Right renal cortex interstitium (tissue), 3 donors: ENCODE results near the gene PPFIA1. TPM values are rescaled to one million over a fixed set of nuclear protein-coding genes. Genes with fewer than 3 reads are reported as not detected.
A peak's percentile ranks its signal among the peaks of the same experiment; 100 is the strongest.
"Not testable (repeated sequence)": the region's sequence is repeated elsewhere in the genome, so short reads cannot be mapped to it uniquely, and the experiment has no call there.

Experiments
- DNase-seq, 3 donors: peaks; one replicate each; pipeline ENCODE4 v3.0.0-alpha.2; 2013; ENCODE audit warnings: low read depth in 3 of 3, low spot score in 2 of 3
- polyA plus RNA-seq, 3 donors: library from polyadenylated mRNA; unstranded; fragments of 120-200 nt; gene quantifications; one replicate each; pipeline ENCODE4 v1.2.1, GENCODE V29; 2013; ENCODE audit not compliant: insufficient read length in 3 of 3

Gene PPFIA1
- polyA plus RNA-seq, 3 donors: 40.2 to 44.4 (median 42.1) TPM

DNA sequence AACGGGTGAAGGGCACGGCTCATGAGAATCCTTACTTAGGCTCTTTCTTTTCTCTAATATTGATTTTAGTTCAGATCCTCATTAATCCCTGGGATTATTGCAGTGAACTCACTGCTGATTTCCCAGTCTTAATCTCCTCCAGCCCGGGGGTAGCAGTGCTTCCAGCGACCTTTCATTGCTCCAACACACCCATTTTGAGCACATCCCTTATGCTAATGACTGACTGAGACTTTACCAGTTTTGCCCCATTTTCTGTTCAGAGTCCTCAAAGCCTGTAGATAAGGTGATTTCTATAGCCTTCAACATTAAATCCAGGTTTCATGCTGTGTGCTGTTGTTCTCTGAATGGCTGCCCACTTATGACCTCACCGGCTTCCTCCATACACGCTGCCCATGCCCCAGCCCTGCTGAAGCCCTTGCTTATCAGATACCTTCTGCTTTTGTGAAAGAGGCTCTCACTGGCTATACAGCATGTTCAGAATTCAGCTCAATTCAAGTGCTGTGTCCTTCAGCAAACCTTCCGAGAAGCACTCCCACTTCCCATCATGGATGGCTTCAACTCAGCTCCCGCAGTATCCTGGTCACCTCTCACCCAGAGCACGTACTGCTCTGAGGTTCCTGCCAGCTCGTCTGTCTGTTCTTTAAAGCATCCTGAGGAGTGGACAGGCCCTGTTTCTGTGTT, 49.0 kb downstream of the PPFIA1 start:
- DNase-seq: no peak

DNA sequence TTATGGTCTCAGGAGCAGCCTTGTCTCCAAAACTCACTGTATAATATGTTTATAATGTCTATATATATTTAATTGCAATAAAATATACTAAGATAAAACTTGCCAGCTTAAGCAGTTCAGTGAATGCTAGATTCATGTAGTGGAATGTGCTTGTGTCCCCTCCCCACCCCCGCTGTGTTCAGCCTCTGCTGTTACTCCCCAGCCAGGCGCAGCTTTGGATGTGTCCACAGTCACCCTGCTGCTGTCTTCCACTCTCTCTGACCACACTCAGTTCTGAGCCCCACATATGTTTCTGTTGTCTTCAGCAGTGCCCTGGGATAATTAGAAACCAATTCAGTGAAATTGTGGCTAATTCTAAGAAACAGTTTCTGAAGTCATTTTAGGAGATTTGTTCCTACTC, 52.2 kb downstream of the PPFIA1 start:
- DNase-seq: no peak

DNA sequence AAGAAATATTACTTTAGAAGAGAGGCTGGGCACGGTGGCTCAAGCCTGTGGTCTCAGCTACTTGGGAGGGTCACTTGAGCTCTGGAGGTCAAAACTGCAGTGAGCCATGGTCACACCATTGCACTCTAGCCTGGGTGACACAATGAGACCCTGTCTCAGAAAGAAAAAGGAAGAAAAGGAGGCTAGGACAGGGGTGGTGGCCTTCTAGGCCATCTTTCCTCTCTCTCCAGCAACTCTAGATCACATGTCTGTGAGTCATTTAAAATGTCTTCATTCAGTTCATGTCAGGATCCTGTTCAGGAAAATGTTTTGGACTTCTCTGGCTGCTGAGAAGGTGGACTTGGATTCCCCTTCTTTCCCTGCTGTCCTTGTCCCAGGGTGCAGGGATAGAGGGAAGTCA, 53.3 kb downstream of the PPFIA1 start:
- no peak for DNase-seq

DNA sequence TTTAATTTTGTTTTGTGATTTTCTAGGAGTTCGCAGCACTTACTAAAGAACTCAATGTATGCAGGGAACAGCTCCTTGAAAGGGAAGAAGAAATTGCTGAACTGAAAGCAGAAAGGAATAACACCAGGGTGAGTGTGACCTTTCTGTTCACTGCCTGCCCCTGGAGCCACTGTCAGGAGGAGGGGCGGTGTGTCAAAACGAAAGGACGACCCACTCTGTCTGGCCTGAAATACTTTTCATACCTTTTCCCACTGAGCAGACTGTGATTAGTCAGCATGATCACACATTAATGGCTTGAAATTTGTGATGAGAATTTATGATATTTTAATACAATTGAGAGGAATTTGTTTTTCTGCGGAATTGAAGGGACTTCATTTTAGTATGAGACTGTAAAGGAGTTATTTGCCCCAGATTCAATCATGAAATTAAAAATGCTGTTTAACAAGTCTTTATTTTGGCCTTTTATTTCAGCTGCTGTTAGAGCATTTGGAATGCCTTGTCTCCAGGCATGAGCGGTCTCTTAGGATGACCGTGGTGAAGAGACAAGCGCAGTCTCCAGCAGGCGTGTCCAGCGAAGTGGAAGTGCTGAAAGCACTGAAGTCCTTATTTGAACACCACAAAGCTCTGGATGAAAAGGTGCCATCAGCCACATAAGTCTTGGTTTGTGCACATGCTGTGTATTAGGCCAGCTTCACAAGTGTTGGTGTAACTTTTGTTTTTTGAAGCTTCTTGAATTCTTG, 54.1 kb downstream of the PPFIA1 start:
- DNase-seq: no peak

DNA sequence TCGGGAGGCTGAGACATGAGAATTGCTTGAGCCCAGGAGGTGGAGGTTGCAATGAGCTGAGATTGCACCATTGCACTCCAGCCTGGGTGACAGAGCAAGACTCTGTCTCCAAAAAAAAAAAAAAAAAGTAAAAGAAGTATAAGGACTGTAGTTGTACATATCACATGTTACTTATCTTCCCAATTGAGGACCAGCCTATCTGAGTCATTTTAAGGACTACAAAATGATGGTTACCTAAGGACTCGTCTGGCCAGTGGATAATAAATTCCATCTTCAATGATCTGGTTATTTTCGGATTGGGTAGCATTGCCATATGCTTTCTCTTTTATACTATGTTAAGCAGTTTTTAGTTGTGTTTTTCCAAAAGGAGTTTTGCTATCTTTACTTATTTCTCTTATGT, 55.3 kb downstream of the PPFIA1 start:
- DNase-seq: no peak

DNA sequence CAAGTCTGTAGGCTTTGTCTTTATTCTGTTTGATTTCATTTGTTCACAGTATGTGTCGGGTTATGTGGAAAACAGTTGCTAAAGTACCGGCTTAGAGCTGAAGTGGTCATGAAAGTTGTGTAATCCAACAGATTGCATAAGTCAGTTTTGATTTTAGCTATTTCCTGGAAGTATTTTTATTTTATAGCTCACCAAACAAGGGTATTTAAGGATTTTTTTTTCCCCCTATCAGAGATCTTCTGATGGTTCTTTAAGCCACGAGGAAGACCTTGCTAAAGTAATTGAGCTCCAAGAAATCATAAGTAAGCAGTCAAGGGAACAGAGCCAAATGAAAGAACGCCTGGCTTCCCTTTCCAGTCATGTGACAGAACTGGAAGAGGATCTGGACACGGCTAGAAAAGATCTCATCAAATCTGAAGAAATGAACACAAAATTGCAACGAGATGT, 55.9 kb downstream of the PPFIA1 start:
- no peak for DNase-seq

DNA sequence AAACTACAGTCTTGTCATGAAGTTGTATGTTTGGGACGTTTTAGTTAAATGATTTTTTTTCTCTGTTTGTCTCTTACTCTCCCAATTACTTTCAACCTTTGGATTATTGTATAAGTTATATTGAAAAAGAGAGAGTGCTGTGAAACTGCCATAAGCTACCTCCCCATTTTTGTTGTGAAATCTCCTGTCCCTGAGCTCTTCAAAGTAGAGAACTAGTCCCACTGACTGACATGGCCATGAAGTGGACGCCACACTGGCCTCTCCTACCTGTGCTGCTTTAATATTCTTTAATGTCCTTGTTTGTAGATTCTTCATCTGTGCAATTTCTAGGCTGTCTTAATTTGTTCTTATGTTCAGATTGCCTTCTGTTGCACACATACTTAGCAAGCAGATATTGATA, 56.3 kb downstream of the PPFIA1 start:
- no peak for DNase-seq

DNA sequence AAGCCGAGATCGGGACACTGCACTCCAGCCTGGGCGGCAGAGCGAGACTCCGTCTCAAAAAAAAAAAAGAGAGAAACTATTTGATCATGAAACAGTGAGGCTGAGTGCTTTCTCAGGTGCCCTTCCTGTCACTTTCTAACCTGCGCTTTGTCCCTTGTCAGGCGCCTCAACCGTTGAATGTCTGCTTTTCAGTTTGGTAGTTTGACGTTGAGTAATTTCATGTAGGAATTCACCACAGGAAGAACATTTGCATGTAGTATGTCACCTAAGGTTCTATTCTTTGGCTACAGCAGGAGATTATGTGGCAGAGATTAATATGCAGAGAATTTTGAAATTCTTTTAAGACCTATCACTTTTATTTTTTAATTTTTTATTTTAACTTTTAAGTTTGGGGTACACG, 57.2 kb downstream of the PPFIA1 start:
- DNase-seq: no peak

DNA sequence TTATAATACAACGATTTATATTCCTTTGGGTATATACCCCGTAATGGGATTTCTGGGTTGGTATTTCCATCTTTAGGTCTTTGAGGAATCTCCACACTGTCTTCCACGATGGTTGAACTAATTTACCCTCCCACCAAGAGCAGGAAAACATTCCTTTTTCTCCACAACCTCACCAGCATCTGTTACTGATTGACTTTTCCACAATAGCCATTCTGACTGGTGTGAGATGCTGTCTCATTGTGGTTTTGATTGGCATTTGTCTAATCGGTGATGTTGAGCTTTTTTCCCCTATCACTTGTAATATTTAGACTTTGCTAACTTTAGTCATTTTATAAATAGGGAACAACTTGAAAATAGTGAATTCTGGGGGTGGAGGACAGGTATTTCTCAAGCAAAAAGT, 58.1 kb downstream of the PPFIA1 start:
- DNase-seq: no peak

DNA sequence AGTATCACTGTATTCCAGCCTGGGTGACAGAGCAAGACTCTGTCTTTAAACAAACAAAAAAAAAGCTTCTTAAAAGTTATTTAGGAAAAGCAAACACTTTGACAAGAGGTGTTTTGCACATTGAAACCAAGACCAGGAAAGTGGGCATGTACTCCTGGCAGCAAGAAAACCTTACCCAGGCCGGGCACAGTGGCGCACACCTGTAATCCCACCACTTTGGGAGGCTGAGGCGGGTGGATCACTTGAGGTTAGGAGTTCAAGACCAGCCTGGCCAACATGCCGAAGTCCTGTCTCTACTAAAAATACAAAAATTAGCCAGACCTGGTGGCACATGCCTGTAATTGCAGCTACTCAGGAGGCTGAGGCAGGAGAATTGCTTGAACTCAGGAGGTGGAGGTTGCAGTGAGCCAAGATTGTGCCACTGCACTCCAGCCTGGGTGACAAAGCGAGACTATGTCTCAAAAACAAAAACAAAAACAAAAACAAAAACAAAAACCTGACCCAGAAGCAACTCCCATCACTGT, 60.9 kb downstream of the PPFIA1 start:
- not testable (repeated sequence) for DNase-seq

DNA sequence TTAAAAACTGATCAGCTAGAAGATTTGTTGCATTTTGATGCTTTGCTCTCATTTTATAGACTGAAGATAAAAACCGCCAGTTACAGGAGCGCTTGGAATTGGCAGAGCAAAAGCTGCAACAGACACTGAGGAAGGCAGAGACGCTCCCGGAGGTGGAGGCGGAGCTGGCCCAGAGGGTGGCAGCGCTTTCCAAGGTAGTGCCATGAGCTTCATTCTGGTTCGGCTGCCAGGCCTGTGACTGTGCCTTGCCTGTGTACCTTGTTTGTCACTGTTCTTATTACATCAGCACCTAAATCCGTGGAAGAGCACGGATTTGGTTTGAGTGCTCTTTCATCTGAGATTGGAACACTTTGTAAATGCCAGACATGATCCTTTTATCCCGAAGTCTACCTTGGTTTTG, 61.4 kb downstream of the PPFIA1 start:
- DNase-seq: no peak

DNA sequence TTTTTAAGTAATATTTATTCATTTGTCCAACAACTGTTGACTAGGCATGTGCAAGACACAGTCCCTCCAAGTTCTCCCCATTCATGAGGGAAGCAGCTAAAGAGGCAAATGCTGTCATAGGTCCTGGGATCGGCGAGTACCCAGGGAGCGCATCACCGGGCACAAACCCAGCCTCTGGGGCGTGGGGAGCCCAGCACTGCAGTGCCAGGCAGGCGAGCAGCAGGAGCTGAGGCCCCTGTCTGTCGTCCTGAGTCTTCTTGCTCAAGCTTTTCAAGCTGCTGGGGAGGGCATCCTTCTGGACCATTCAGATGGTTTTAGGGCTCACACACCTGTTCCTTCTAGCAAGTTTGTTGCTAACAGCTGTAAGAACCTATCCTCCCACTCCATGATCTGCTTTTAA, 62.1 kb downstream of the PPFIA1 start:
- no peak for DNase-seq

DNA sequence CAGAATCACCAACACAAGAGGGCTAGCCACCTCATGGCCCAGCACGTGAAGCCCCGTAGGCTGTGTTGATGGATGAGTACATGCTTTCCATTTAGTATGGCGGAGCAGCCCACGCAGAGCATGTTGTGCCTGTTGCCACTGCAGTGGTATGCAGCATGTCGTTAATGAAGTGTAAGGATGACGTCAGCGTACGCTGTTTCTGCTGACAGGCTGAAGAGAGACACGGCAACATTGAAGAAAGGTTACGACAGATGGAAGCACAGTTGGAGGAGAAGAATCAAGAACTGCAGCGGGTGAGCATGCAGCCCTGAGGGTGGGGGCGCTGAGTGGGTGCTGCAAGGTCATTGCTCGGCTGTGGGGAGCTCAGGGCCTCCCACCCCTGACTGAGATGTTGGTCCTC, 62.8 kb downstream of the PPFIA1 start:
- DNase-seq: no peak

DNA sequence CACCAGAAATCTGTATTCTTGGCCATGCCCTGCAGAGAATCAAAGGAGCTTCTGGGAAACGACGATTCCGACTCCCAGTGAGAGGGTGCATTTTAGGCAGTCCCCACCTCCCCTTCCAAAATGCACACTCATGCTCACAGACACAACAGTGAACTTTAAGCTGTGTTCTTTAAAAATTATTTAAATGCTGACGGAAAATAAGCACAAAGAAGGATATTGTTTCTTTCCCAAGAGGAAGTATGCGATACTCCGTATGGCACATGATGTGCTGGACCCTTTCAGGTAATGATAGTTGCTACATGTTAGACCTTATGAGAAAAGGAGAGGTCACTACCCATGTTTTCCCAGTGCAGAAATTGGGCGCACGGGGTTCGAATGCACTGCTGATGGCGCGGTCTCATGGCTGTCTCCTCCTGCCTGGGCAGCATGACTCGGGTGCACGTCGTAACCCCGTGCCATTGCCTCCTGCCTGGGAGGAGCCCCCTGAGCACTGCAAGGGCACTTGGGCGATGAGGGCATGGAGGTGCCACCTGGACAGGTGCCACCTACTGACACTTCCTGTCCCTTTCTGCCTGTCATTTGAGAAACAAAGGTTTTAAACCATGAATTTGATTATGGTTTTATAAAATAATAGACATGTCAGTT, 64.0 kb downstream of the PPFIA1 start:
- no peak for DNase-seq

DNA sequence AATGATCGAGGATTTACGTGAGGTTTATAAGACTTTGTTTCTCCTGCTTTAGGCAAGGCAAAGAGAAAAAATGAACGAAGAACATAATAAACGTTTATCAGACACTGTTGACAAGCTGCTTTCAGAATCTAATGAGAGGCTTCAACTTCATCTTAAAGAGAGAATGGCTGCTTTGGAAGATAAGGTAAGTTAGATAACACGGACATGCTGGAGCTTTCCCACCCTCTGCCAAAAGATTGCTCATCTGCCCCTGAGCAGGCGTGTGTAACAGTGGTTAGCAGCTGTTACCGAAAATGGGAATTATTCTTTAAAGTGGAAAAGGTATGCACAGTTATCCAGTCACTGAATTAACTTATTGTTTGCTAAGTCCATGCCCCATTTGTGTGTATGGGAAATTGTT, 65.0 kb downstream of the PPFIA1 start:
- DNase-seq: no peak

DNA sequence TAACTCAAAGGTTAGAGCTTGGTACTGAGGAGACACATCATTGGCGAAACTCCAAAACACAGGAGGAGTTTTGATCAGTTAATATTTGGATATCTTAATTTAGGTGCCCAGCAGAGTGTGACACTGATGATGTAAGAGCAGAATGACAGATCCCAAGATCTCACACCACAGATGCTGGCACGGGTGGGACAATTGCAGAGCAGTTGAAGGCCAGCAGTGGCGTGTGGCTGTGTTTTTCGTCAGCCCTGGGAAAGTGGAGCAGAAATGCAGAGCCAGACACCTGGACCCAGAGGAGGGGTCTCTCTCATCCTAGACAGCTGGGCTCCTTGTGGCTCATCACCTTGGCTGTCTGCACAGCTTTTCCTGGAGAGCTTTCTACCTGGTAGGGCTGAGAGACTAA, 68.1 kb downstream of the PPFIA1 start:
- DNase-seq: no peak

DNA sequence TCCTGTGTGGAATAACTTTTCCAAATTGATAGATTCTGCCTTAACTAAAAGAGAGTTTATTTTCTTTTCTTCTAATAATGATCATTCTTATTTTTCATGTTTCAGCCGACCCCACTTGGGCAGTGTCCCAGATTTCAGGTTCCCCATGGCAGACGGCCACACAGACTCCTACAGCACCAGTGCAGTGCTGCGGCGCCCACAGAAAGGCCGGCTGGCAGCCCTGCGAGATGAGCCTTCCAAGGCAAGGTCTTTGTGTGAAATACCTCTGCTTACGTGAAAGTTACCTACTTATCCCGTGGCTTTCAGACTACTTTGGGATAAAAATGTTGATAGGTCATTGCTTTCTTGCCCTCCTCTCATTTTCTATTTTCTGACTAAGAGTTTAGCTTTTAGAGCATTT, 68.6 kb downstream of the PPFIA1 start:
- DNase-seq: no peak

DNA sequence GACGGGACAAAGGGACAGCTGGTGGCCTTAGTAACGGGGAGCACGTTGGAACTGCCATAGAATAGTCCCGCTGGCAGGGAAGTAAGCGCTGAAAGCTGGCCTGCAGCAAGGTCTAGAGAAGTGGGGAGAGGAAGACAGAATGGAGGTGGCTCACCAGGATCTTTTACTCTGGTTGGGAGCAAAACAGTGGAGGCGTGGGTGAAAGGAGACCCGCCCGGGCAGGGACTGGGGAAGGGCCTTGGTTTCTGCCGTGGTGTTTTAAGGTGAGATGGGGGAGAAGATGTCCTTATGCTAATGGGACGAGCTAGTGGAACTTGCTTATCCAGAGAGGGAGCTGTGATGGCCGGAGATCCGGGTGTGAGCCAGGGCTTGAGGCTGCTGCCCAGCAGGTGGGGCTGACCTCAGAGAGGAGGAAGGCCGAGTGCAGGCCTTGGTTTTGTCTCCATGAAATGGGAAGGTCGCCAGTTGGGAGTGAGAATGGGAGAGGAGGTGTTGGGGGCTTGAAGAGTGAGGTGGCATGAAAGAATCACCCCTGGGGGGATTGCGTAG, 71.5 kb downstream of the PPFIA1 start:
- DNase-seq: no peak

DNA sequence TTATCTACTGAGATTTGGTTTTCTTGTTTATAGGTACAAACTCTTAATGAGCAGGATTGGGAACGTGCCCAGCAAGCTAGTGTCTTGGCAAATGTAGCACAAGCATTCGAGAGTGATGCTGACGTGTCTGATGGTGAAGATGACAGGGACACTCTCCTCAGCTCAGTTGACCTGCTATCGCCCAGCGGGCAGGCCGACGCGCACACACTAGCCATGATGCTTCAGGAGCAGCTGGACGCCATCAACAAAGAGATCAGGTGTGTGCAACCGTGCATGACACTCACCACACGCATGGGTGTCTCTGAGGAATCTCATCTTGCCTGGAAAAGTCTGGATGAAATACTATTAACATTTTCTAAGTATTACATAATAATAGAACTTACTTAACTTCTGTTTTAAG, 73.1 kb downstream of the PPFIA1 start:
- DNase-seq: peak in 2 of 3 donors; percentile 27 to 61

DNA sequence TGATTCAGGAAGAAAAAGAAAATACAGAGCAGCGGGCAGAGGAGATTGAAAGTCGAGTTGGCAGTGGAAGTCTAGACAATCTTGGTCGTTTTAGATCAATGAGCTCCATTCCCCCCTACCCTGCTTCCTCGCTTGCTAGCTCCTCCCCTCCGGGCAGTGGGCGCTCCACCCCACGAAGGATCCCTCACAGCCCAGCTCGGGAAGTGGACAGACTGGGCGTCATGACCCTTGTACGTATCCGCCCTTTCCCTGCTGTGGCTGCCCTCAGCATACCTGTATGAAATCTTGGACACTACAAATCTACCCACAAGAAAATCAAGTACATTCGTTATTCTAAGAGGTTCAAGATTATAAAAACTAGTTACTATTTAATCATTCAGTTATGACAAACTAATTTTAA, 77.7 kb downstream of the PPFIA1 start:
- DNase-seq: no peak

DNA sequence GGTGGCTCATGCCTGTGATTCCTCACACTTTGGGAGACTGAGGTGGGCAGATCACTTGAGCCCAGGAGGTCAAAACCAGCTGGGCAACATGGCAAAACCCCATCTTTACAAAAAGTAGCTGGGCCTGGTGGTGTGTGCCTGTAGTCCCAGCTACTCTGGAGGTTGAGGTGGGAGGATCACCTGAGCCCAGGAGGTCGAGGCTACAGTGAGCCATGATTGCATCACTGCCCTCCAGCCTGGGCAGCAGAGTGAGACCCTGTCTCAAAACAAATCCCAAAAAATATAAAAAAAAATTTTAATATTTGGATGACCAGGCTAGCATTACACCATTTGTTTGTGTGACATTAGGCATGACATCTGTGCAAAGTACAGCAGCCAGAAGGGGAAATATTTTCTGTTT, 78.1 kb downstream of the PPFIA1 start:
- no peak for DNase-seq
